Measurements from ENCODE around the gene ACTG2. TPM values are rescaled to one million over a fixed set of nuclear protein-coding genes. Genes with fewer than 3 reads are reported as not detected.

The ACTG2 gene
- total RNA-seq, 4 donors from 2014 or later = 171 to 1,273 (median 578) TPM

DNA sequence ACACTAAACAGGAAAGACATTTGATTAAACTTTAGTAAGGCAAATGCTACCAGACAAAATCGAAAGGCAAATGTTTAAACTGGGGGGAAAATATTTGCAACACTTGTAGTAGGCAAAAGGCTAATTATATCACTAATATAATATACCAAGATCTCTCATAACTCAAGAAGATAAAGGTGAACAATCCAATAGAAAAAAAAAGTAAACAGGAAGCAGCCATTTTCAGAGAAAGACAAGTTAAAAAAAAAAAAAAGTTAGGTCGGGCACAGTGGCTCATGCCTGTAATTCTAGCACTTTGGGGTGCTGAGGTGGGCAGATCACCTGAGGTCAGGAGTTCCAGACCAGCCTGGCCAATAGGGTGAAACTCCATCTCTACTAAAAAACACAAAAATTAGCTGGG, 4.4 kb upstream of the ACTG2 start:
- peaks cover 0 to 8% of the 10 kb centered on the region in 2 donors for H3K4me1 ChIP-seq
- no peaks in the 10 kb centered on the region for H3K9me3 ChIP-seq
- no peak for TF ChIP-seq POLR2A (IDR thresholded peaks at IDR 0.05)
- no peak for TF ChIP-seq CTCF (IDR thresholded peaks at IDR 0.05)
- no peak for DNase-seq
- no peaks in the 10 kb centered on the region for H3K27me3 ChIP-seq
- intact Hi-C loops (cut with DNase I; ENCODE audit: low total_unique reads) = no loop called here
- H3K36me3 ChIP-seq = no peaks in the 10 kb centered on the region
- peak overlapping the region; percentile 20 to 93 for H3K27ac ChIP-seq
- no peak overlapping the region for H3K4me3 ChIP-seq

- intact Hi-C loops (cut with DNase I; ENCODE audit: low total_unique reads) = no loop called here
- DNase-seq = no peak
- no peak overlapping the region for H3K4me3 ChIP-seq
- H3K4me1 ChIP-seq = peaks cover 0 to 8% of the 10 kb centered on the region in 2 donors
- H3K9me3 ChIP-seq = no peaks in the 10 kb centered on the region
- H3K27me3 ChIP-seq = no peaks in the 10 kb centered on the region
- H3K27ac ChIP-seq = peak overlapping the region in 1 of 2 donors; percentile 93
- no peak for TF ChIP-seq CTCF (IDR thresholded peaks at IDR 0.05)
- no peaks in the 10 kb centered on the region for H3K36me3 ChIP-seq
Observed at GRCh38 chr2:73889206-73889605, 3.6 kb upstream of the ACTG2 start.

DNA sequence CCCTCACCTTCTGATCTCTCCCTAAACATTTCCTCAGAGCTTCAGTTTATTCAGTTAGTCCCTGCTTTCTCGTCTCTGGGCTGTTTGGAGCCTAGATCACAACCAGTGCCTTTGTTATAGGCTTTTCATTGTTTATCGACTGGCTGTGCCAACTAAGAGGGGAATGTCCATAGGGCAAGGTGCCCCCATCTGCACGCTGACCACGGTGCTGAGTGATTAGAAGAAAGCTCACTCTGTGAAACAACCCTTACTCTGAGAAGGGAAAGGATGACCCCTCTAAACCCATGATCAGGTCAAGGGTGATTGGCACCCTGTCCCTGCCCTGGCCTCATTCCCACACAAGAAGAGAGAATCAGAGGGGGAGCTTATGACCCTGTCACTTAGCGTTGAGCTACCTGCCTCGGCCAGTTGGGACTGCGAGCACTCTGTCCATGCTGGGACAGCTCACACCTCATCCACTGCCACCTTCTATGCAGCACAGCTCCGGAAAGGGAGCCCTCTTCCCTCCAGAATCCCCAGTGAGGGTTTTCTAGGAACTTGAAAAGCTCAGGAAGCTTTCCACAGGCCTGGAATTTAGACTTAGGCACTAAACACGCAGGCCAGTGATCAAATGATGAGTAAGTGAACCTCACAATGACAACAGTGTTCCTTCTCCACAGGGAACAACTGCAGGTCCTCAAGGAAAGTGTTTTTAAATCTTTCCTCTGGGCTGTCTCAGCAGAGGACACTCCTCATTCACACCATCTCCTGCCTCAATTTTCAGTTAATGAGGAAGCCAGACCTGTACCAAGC, 2.3 kb upstream of the ACTG2 start:
- Histone ChIP-seq H3K4me1 (peaks cover 0 to 8% of the 10 kb centered on the region in 2 donors), H3K27me3 (no peaks in the 10 kb centered on the region), H3K4me3 (no peak overlapping the region), H3K36me3 (no peaks in the 10 kb centered on the region), H3K27ac (peak overlapping the region; percentile 93 to 97), H3K9me3 (no peaks in the 10 kb centered on the region)
- TF ChIP-seq CTCF (IDR thresholded peaks at IDR 0.05) = no peak
- no peak for TF ChIP-seq POLR2A (IDR thresholded peaks at IDR 0.05)
- DNase-seq = no peak
- intact Hi-C loops (cut with DNase I; ENCODE audit: low total_unique reads) = no loop called here

DNA sequence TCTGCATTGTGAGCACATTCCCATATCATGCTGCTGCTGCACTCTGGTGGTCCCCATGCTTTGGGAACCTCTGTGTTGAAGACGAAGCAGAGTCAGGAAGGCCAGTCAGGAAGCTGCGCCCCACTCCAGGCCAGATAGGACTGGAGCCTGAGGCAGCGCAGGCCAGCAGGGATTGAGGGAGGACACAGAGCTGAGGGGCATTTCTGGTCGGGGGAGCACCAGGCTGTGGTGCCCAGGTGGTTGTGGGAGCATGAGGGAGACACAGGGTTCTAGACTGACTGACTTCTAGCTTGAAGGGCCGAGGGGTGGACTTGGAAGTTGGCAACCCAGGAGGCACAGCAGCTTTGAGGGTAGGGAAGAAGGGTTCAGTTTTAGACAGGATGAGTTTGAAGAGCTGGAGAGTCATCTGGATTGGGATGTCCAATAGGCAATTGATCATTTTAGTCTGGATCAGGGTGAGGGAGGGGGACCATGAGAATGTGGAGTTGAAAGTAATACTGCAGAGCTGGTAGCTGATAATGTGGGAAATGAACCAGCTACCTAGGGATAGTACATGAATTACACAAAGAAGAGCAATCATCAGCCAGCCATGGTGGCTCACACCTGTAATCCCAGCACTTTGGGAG, 1.4 kb upstream of the ACTG2 start:
- H3K4me1 ChIP-seq = peaks cover 0 to 8% of the 10 kb centered on the region in 2 donors
- DNase-seq = no peak

More for the DNA sequence above, 1.4 kb upstream of the ACTG2 start:
- H3K4me3 ChIP-seq = no peak overlapping the region
- no peak for TF ChIP-seq CTCF (IDR thresholded peaks at IDR 0.05)
- TF ChIP-seq POLR2A (IDR thresholded peaks at IDR 0.05) = no peak
- H3K27ac ChIP-seq = peak overlapping the region; percentile 93 to 97
- H3K27me3 ChIP-seq = no peaks in the 10 kb centered on the region
- intact Hi-C loops (cut with DNase I; ENCODE audit: low total_unique reads) = no loop called here
- no peaks in the 10 kb centered on the region for H3K9me3 ChIP-seq
- no peaks in the 10 kb centered on the region for H3K36me3 ChIP-seq

All from uterus (tissue), 4 donors.